Germinal center (tissue), 1 donor: ENCODE data around the gene GLOD5.
A peak's percentile ranks its signal among the peaks of the same experiment; 100 is the strongest.
"Not testable (repeated sequence)": the region's sequence is repeated elsewhere in the genome, so short reads cannot be mapped to it uniquely, and the experiment has no call there.

Source experiments
- DNase-seq: peaks from one replicate; pipeline ENCODE4 v3.0.0; 2012; ENCODE audit warnings: mixed read lengths, low spot score

GLOD5 gene

GRCh38 chrX:48794340-48794910 is 32.9 kb downstream of the GLOD5 start:
- DNase-seq, result no peak

- DNase-seq, result no peak
Observed at GRCh38 chrX:48794911-48795515, 33.5 kb downstream of the GLOD5 start.

- no peak for DNase-seq
Observed at GRCh38 chrX:48798318-48798717, 36.8 kb downstream of the GLOD5 start.

DNA sequence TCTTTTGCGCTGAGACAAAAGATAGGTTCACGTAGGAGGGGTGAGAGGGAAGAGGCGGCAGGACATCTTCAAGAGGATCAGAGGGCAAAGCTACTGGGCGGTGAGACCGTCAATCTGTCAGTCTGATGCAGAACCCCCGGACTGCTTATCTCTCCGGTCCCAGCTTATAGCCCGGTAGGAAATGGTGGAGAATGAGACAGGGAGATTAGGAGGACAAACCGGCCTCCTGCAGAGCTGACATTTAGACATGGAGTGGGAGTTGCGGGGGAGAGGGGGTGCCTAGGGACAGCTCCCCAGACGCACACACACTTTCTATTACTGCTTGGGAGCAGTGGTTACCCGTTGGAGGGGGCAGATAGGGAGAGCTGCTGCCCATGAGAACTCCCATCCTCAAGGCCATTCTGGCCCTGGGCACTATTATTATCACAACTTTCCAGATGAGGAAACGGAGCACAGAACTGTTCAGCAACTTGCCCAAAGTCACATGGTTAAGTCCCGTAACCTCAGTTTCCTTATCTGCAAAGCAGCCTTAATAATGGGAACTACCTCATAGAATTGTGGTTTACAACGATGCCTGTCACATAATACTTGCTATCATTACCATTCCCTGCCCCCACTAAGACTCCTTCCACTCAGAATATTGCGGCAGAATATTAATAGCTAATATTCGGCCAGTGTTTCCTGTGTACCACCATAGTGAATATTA is 39.2 kb downstream of the GLOD5 start:
- DNase-seq, result no peak

DNA sequence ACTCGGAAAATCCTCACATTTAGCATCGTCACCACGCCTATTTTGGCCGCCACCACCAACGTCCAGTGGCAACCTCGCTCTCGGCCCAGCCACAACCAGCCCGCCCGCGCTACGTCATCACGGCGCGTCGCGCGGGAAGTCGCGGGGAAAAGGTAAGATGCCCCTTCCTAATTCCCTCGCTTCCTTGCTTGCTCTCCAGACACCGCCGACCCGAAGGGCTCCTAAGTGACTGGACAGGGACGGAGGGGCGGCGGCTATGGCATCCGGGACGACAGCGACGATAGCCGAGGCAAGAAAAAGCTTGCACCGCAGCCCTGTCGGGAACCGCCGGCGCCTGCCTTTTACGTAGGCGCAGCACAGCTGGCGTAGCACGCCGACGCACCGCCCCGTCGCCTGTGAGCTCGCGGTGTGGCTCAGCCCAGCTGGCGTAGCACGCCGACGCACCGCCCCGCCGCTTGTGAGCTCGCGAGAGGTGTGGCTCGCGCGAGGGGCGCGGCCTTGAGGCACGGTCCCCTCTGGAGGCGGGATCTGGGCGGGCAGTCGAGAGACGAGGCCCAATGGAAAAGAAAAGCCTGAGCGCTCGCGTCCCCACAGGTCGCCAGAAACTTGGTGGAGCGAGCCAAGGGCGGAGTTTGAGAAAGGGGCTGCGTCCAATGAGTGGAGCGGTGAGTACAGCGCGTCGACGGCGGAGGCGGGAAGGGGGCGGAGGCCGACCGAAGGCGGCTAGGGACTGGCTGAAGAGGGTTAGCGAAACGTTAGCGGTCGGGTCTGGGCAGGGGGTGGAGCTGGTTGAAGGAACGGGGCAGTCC is 39.9 kb downstream of the GLOD5 start, which contains the start of gene HDAC6:
Gene HDAC6, plus strand, starts transcription at position 788 of the 809 bp plus-strand sequence. CDS start 626 bp downstream, outside the sequence.
- peak; percentile 95 for DNase-seq

DNA sequence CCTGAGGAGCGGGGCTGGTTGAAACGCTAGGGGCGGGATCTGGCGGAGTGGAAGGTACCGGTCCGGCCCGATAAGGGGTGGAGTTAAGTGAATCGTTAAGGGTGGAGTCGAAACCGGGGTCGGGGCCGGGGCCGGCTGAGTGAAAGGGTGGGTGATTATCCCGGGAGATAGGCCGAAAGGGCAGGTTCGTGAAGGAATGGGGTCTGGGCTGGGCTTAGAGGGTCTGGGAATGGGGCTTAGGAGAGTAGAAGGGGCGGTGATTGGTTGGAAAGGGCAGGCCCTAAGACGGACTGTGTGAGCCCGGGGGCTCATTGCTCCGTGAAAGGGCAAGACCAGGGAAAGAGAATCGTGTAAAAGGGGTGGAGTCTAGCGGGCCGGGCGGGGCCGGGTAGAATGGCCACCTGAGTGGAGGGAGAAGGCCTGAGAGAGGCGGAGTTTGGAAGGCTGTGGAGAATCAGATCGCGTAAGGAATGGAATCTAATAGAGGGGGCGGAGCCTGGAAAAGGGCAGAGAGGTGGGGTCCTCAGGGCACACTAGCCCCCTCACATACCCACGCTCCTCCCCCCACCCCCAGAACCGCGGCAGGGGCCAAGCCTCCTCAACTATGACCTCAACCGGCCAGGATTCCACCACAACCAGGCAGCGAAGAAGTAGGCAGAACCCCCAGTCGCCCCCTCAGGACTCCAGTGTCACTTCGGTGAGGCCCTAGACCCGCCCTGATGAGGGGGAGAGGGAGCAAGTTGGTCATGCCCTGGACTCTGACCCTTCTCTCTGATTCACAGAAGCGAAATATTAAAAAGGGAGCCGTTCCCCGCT is 40.8 kb downstream of the GLOD5 start:
- DNase-seq, result peak; percentile 70

DNA sequence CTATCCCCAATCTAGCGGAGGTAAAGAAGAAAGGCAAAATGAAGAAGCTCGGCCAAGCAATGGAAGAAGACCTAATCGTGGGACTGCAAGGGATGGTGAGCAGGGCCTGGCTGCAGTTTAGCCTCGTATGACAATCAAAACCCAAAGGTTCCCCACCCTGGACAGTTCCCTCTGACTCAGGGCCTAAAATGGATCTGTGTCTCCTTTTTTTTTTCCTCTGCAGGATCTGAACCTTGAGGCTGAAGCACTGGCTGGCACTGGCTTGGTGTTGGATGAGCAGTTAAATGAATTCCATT is 41.3 kb downstream of the GLOD5 start:
- no peak for DNase-seq

DNA sequence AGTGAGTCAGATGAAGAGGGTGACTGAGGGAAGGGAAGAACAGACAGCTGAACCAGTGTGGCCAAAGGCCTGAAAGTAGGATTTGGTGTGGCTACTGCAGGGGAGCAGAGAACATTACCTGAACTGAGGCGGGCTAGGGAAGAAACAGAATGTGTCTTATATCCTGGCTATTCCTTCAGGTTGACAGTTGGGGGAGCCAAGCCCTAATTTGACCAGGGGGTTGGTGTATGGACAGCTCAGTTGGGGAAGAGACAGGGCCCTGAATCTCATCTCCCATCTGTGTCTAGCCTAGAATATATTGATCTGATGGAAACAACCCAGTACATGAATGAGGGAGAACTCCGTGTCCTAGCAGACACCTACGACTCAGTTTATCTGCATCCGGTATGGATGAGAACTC is 44.5 kb downstream of the GLOD5 start:
- no peak for DNase-seq

- no peak for DNase-seq
Observed at GRCh38 chrX:48813644-48814043, 52.1 kb downstream of the GLOD5 start.

- no peak for DNase-seq
Observed at GRCh38 chrX:48814722-48815121, 53.2 kb downstream of the GLOD5 start.

GRCh38 chrX:48815266-48815665 is 53.7 kb downstream of the GLOD5 start:
- no peak for DNase-seq

DNA sequence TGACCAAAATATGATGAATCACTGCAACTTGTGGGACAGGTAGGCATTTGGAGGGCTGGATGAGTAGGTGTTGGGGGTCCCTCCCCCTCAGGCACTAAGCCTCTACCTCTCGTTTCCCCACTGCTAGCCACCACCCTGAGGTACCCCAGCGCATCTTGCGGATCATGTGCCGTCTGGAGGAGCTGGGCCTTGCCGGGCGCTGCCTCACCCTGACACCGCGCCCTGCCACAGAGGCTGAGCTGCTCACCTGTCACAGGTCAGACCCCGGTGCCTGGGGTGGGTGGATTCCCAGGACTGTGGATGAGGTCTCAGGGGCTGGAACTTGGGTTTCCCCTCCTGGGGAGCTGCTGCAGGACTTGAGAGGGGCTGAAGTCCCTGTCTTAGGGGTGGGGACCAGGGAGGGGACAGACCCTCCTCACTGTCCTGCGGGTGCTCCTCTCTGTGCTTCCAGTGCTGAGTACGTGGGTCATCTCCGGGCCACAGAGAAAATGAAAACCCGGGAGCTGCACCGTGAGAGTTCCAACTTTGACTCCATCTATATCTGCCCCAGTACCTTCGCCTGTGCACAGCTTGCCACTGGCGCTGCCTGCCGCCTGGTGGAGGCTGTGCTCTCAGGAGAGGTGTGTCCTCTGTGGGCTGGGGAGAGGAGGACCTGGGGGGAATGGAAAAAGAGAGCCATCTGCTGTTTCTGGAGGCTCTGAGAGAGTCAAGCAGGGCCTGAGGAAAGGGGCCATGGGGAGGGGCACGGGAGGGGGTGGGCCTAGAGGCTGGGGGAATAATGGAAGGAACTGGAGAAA is 54.7 kb downstream of the GLOD5 start:
- DNase-seq, result no peak

DNA sequence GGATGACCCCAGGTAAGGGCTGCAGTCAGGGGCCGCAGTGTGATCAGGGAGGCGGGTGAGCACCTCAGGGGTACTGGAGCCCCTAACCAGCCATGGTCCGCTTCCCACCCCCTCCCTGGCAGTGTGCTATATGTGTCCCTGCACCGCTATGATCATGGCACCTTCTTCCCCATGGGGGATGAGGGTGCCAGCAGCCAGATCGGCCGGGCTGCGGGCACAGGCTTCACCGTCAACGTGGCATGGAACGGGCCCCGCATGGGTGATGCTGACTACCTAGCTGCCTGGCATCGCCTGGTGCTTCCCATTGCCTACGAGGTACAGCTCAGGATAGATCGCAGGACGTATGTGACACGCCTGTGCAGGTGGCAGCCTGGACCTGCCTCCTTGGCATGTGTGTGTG is 56.6 kb downstream of the GLOD5 start:
- DNase-seq, result no peak

DNA sequence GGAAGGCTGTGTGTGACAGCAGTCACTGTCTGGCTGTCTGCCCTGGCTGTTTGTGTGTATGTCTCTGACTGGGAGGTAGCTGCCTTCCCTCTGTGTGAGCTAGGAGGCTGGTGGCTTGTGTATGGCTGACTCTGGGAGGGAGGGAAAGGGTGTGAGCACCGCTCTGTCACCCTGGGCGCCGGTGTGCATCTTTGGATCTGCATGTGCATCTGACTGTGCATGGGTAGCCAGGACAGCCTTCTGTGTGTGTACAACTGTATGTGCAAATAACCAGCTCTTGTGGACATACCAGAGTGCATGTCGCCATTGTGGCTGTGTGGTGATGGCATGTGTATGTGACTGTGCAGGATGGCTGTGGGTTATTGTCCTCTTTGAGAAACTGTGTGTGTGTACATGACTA is 57.3 kb downstream of the GLOD5 start:
- DNase-seq, result no peak

DNA sequence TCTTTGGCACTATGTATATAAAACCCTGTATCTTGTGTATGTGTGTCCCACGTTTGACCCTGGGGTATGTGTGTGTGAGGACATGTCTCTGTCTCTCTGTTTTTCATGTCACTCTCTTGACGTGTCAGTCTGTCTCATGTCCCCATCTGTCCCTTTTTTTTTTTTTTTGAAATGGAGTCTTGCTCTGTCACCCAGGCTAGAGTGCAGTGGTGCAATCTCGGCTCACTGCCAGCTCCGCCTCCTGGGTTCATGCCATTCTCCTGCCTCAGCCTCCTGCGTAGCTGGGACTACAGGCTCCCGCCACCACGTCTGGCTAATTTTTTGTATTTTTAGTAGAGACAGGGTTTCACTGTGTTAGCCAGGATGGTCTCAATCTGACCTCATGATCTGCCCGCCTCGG is 57.8 kb downstream of the GLOD5 start:
- DNase-seq, result not testable (repeated sequence)

- no peak for DNase-seq
Observed at GRCh38 chrX:48823053-48823452, 61.5 kb downstream of the GLOD5 start.
